ENCODE data around the gene LRRC34. TPM values are rescaled to one million over a fixed set of nuclear protein-coding genes. Genes with fewer than 3 reads are reported as not detected.
A peak's percentile ranks its signal among the peaks of the same experiment; 100 is the strongest.

LRRC34 gene
- total RNA-seq, 1 experiment from 2014 or later = not detected

GRCh38 chr3:169822091-169822490 is 9.4 kb upstream of the LRRC34 start:
- Histone ChIP-seq H3K36me3 (ENCODE audit: control insufficient read depth, insufficient read depth, low read length) (no peaks in the 10 kb centered on the region), H3K4me3 (ENCODE audit: low read depth, low read length) (peak overlapping the region; percentile 41), H3K4me1 (no peaks in the 10 kb centered on the region), H3K9me3 (no peaks in the 10 kb centered on the region), H3K27me3 (replicated peaks; ENCODE audit: control insufficient read depth, insufficient read depth, low read length) (no peaks in the 10 kb centered on the region; the same call in 1 of the 2 replicates)
- Mint-ChIP-seq H3K27me3 (ENCODE audit: insufficient read depth, unreplicated experiment) (peaks cover 23% of the 10 kb centered on the region), H3K9me3 (ENCODE audit: unreplicated experiment) (peaks cover 8% of the 10 kb centered on the region), H3K4me3 (ENCODE audit: unreplicated experiment) (peak overlapping the region; percentile 77), H3K27ac (ENCODE audit: unreplicated experiment) (no peak overlapping the region), H3K36me3 (ENCODE audit: insufficient read depth, unreplicated experiment) (no peaks in the 10 kb centered on the region), H3K4me1 (ENCODE audit: low read depth, unreplicated experiment) (peaks cover 7% of the 10 kb centered on the region)
- CTCF ChIA-PET = no interaction called here
- DNase-seq = peak in 1 of 2 experiments; percentile 3
- intact Hi-C loops (cut with micrococcal nuclease; ENCODE audit: unreplicated experiment) = no loop called here
- POLR2A ChIA-PET = no interaction called here
- TF ChIP-seq, protein P1, sequence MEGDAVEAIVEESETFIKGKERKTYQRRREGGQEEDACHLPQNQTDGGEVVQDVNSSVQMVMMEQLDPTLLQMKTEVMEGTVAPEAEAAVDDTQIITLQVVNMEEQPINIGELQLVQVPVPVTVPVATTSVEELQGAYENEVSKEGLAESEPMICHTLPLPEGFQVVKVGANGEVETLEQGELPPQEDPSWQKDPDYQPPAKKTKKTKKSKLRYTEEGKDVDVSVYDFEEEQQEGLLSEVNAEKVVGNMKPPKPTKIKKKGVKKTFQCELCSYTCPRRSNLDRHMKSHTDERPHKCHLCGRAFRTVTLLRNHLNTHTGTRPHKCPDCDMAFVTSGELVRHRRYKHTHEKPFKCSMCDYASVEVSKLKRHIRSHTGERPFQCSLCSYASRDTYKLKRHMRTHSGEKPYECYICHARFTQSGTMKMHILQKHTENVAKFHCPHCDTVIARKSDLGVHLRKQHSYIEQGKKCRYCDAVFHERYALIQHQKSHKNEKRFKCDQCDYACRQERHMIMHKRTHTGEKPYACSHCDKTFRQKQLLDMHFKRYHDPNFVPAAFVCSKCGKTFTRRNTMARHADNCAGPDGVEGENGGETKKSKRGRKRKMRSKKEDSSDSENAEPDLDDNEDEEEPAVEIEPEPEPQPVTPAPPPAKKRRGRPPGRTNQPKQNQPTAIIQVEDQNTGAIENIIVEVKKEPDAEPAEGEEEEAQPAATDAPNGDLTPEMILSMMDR (IDR thresholded peaks at IDR 0.05; ENCODE audit: insufficient read depth in 1 of 2, low read depth in 1 of 2, low read length in 1 of 2, severe bottlenecking in 1 of 2, unreplicated experiment in 1 of 2) = no peak
- BruUV-seq (replicated peaks) = no TSS peak

DNA sequence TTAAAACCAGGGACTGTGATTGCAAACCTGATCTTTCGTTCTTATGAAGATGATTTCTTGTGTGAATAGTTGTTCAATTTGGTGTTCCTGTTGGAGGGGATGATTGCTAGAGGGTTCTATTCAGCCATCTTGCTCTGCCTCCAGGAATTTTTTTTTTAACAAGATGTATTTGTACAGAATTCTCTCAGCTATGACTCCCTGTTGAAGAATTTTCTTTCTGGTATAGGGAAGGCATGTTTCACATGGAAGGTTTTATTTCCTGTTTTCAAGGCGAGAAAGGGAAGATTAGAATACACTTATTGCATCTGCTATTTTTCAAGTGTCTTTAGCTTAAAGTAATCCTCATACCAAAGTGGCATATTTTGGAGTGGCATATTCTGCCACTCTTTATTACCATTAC is 5.6 kb upstream of the LRRC34 start:
- no peak overlapping the region for H3K4me3 Mint-ChIP-seq (ENCODE audit: unreplicated experiment)
- ChIA-PET POLR2A (no interaction called here), CTCF (no interaction called here)
- H3K4me1 ChIP-seq = no peaks in the 10 kb centered on the region
- intact Hi-C loops (cut with micrococcal nuclease; ENCODE audit: unreplicated experiment) = no loop called here
- H3K27me3 ChIP-seq (replicated peaks; ENCODE audit: control insufficient read depth, insufficient read depth, low read length) = no peaks in the 10 kb centered on the region; the same call in 1 of the 2 replicates
- H3K27me3 Mint-ChIP-seq (ENCODE audit: insufficient read depth, unreplicated experiment) = peaks cover 16% of the 10 kb centered on the region
- no peak overlapping the region for H3K27ac Mint-ChIP-seq (ENCODE audit: unreplicated experiment)
- no peak overlapping the region for H3K4me3 ChIP-seq (ENCODE audit: low read depth, low read length)
- peaks cover 9% of the 10 kb centered on the region for H3K9me3 ChIP-seq
- peaks cover 7% of the 10 kb centered on the region for H3K4me1 Mint-ChIP-seq (ENCODE audit: low read depth, unreplicated experiment)
- H3K36me3 Mint-ChIP-seq (ENCODE audit: insufficient read depth, unreplicated experiment) = no peaks in the 10 kb centered on the region
- H3K9me3 Mint-ChIP-seq (ENCODE audit: unreplicated experiment) = peaks cover 23% of the 10 kb centered on the region
- H3K36me3 ChIP-seq (ENCODE audit: control insufficient read depth, insufficient read depth, low read length) = no peaks in the 10 kb centered on the region
- DNase-seq = no peak
- TF ChIP-seq, protein P1 (IDR thresholded peaks at IDR 0.05; ENCODE audit: insufficient read depth in 1 of 2, low read depth in 1 of 2, low read length in 1 of 2, severe bottlenecking in 1 of 2, unreplicated experiment in 1 of 2) = no peak
- no TSS peak for BruUV-seq (replicated peaks)

- Mint-ChIP-seq H3K4me1 (ENCODE audit: low read depth, unreplicated experiment) (no peaks in the 10 kb centered on the region), H3K27ac (ENCODE audit: unreplicated experiment) (no peak overlapping the region), H3K36me3 (ENCODE audit: insufficient read depth, unreplicated experiment) (no peaks in the 10 kb centered on the region), H3K4me3 (ENCODE audit: unreplicated experiment) (no peak overlapping the region), H3K9me3 (ENCODE audit: unreplicated experiment) (peaks cover 23% of the 10 kb centered on the region), H3K27me3 (ENCODE audit: insufficient read depth, unreplicated experiment) (peaks cover 9% of the 10 kb centered on the region)
- POLR2A ChIA-PET = no interaction called here
- intact Hi-C loops (cut with micrococcal nuclease; ENCODE audit: unreplicated experiment) = no loop called here
- no peaks in the 10 kb centered on the region for H3K36me3 ChIP-seq (ENCODE audit: control insufficient read depth, insufficient read depth, low read length)
- TF ChIP-seq, protein P1 (IDR thresholded peaks at IDR 0.05; ENCODE audit: insufficient read depth in 1 of 2, low read depth in 1 of 2, low read length in 1 of 2, severe bottlenecking in 1 of 2, unreplicated experiment in 1 of 2) = no peak
- H3K9me3 ChIP-seq = peaks cover 9% of the 10 kb centered on the region
- H3K4me3 ChIP-seq (ENCODE audit: low read depth, low read length) = no peak overlapping the region
- no TSS peak for BruUV-seq (replicated peaks)
- DNase-seq = no peak
- no peaks in the 10 kb centered on the region for H3K4me1 ChIP-seq
- H3K27me3 ChIP-seq (replicated peaks; ENCODE audit: control insufficient read depth, insufficient read depth, low read length) = no peaks in the 10 kb centered on the region
- CTCF ChIA-PET = no interaction called here
Measured at GRCh38 chr3:169815590-169816150, 3.0 kb upstream of the LRRC34 start.

All from Caco-2 (cell line).